NK-92 (cell line): Measurements from ENCODE around the gene TMEM255B.
"Not testable (repeated sequence)": the region's sequence is repeated elsewhere in the genome, so short reads cannot be mapped to it uniquely, and the experiment has no call there.

ENCODE experiments used
- DNase-seq: peaks from one replicate; lab custom pipeline; 2025; ENCODE audit not compliant: unreplicated experiment; lab: John Stamatoyannopoulos, UW

The TMEM255B gene

DNA sequence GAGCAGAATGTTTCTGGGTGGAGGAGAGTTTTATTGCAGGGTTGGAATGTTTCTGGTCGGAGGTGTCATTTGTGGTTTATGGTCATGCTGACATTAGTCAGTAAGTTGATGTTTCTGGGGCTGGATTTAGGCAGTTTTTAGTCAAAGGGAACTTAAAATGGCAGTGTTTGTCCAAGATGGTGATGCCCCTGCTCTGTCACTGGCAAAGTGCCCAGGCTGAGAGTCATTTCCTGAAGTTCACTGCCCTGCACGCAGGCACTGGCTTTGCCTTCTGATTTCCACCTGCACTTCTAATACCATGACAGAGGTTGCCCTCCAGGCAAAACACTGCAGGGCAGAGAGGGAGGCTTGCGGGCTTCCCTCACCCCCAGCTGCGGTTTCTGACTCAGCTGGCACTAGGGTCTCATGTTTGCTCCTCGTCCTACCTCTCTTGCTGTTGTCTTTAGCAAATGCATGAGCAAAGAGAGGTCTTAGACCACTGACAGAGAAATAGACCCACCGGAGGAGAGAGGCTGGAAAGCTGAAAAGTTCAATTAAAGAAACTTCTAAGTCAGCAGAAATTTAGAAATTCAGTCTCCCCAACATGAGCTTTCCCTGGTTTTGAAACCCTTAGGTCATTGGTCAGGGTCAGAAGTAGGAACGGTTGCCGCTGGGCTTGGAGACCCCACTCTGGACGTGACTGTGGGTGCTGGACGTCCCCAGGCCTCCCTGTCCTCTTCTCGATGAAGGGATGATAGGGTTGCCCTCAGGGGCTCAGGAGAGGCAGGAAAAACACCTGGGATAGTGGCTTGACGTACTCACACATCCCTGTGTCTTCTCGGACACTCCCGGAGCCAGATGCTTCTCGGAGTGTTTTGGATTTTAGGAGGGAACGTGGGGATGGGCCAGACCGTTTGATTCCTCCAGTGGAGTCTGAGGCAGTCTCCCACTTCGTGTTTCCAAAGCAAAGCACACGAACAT, 26.3 kb downstream of the TMEM255B start:
- no peak for DNase-seq

DNA sequence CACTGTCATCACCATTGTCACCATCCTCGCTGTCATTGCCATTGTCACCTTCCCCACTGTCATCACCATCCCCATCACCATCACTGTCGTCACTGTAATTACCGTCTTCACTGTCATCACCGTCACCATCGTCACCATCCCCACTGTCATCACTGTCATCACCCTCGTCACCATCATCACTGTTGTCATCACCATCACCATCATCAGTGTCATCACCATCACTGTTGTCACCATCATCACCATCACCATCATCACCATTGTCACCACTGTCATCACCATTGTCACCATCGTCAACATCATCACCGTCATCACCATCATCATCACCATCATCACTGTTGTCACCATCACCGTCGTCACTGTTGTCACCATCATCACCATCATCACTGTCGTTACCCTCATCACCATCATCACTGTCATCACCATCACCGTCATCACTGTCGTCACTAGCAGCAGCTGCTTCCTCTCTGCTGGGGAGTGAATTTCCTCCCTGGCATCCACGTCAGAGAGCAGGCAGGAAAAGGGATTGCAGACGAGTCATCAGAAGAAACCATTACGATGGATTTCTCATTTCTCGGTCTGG, 27.3 kb downstream of the TMEM255B start:
- no peak for DNase-seq

- no peak for DNase-seq
Observed at GRCh38 chr13:113787694-113788093, 28.7 kb downstream of the TMEM255B start.

DNA sequence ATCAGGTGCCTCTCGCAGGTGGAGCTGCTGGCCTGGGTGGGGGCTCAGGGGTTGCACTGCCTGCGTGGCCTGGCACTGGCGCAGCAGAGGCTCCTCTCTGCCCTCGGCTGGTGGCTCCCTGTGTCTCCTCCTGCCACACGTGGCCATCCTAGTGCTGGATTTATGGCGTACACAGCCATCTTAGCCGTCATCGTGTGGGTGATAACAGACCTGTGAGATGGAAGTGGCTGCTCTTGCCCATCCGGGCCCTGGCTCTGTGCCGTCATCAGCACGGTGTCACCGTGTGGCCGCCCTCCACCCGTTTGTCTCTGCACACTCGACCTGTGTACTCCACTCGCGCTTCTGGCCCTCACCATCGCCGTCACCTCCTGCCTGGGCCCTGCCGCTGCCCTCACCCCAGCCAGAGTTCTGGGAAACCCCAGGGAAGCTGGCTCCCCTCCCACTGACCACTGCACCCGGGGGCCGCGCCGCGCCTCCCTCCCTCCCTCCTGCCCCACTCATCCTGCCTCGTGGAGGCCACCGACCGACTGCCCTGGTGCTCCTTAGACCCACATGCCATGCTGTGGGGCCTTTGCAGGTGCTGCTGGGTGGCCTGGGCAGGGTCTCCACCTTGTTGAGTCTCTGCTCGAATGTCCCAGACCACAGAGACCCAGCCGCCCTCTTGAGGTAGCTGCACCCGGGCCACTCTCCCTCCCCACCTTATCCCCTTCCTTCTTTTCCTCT, 29.5 kb downstream of the TMEM255B start:
- DNase-seq = no peak

- no peak for DNase-seq
Observed at GRCh38 chr13:113789167-113789566, 30.1 kb downstream of the TMEM255B start.

DNA sequence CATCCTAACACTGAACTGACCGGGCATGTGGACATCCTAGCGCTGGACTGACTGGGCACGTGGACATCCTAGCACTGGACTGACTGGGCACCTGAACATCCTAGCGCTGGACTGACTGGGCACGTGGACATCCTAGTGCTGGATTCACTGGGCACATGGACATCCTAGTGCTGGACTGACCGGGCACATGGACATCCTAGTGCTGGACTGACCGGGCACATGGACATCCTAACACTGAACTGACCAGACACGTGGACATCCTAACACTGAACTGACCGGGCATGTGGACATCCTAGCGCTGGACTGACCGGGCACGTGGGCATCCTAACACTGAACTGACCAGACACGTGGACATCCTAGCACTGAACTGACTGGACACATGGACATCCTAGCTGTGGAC, 30.9 kb downstream of the TMEM255B start:
- not testable (repeated sequence) for DNase-seq

GRCh38 chr13:113791226-113791625, 32.2 kb downstream of the TMEM255B start:
- no peak for DNase-seq

GRCh38 chr13:113791761-113792160, 32.7 kb downstream of the TMEM255B start:
- no peak for DNase-seq

DNA sequence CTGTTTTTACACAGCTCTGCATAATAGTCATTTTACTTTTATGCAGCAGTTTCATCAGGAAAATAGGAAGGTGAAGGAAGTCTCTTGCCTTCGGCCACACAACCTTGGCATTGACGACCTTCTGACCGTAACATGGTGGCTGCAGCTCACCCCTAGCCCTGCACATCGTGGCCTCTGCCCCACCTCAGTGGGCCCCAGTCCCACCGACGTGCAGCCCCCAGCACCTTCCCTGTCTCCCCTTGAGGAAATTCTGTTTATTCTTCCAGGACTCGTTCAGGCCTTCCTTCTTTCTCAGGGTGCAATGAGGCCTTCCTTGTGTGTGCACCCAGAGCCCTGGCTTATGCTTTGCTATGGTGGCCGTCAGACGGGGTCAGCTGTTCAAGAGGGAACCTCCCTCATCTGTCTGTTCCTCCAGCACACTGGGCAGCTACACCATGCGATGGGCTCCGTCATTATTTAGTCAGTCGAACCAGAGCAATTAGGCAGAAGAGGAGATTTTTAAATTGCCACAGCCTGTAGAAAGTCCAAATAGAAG, 33.3 kb downstream of the TMEM255B start:
- no peak for DNase-seq

- no peak for DNase-seq
Observed at GRCh38 chr13:113792886-113793717, 34.1 kb downstream of the TMEM255B start.

DNA sequence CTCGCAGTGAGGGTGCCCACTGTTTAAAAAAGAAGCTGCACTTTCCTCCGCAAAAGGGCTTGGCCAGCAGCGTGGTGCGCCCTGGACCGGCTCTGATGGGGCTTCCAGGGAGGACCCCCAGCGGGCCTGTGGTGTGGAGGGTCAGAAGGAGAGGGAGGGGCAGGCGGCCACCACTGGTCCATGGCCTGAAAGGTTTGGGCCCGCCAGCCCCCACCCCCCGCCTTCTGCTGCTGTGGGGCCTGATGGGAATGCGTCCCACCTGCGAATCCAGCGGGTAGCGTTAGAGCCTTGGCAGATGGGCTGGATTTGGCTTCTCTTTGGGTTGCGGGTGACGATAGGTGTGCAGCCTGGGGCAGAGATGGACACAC, 34.7 kb downstream of the TMEM255B start:
- DNase-seq = no peak

DNA sequence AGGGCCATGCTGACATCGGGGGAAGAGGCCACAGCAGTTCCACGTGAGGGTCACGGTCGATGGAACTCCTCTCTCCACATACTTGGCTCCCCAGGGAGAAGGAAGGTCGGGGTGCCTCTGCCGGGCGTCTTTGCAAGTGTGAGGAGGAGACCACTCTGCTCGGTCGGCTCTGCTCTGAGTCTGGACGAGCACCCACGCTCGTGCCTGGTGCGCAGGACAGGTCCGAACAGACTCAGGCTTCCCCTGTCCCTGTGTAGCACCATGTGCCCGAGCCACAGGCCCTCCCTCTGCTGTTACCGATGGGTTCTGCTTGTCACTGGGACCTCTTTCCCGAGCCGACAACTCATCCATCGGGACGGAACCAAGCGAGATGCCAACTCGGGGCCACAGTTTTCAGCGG, 35.1 kb downstream of the TMEM255B start:
- no peak for DNase-seq

DNA sequence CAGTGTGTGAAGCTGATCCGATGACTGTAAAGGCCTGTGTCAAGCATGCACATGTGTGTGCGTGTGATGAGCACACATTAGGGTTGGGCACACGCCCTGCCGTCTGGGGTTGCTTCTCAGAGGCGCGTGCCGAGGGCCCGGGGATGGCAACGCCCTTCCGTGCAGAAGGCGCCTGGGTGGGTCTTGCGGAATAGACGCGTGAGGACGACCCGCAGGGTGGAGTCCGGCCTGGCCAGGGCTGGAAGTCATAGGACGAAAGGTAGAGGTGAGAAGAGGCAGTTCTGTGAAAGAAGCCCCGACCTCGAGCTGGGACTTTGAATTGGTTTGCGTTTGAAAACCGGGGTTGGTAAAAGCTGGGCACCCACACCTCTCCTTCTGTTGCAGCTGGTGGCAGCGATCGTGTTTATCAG, 35.7 kb downstream of the TMEM255B start:
- no peak for DNase-seq

DNA sequence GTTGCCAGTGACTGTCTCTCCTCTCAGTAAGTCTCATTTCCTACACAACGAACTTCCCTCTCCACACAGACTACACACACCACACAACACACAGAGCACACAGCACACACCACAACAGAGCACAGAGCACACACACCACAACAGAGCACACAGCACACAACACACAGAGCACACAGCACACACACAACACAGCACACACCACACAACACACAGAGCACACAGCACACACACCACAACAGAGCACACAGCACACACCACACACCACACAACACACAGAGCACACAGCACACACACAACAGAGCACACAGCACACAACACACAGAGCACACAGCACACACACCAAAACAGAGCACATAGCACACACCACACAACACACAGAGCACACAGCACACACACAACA, 36.3 kb downstream of the TMEM255B start:
- DNase-seq = not testable (repeated sequence)

DNA sequence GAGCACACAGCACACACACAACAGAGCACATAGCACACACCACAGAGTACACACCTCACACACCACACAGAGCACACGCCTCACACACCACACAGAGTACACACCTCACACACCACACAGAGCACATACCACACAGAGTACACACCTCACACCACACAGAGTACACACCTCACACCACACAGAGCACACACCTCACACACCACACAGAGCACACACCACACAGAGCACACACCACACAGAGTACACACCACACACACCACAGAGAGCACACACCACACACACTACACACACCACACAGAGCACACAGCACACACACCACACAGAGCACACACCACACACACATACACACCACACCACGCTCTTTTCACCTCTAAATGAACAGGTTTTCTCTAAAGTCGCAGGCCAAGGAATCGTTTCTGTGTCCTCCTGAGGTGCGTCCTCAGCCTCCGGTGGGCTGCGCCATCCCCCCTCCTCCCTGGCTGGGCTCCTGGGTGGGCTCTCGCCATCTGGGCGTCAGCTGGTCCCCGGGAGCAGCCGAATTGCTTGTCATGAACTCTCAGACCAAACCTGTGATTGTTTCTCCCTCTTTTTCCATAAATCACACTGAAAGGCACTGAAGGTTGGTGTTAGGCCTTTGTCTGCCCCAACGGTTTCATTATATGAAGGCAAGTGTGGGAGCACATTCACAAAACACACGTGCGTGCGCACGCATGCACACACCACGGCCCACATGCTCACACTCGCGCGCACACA, 37.4 kb downstream of the TMEM255B start:
- no peak for DNase-seq

GRCh38 chr13:113796964-113797676, 38.1 kb downstream of the TMEM255B start:
- DNase-seq = no peak

DNA sequence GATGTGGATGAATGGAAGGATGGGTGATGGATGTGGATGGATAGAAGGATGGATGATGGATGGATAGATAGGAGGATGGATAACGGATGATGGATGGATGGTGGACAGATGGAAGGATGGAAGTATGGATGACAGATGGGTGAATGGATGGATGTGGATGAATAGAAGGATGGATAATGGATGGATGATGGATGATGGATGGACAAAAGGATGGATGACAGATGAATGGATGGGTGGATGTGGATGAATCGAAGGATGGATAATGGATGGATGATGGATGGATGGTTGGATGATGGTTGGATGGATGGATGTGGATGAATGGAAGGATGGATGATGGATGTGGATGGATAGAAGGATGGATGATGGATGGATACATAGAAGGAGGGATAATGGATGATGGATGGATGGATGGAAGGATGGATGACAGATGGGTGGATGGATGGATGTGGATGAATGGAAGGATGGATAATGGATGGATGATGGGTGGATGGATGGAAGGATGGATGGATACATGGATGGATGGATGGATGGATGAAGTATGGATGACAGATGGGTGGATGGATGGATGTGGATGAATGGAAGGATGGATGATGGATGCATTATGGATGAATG, 39.3 kb downstream of the TMEM255B start:
- no peak for DNase-seq

DNA sequence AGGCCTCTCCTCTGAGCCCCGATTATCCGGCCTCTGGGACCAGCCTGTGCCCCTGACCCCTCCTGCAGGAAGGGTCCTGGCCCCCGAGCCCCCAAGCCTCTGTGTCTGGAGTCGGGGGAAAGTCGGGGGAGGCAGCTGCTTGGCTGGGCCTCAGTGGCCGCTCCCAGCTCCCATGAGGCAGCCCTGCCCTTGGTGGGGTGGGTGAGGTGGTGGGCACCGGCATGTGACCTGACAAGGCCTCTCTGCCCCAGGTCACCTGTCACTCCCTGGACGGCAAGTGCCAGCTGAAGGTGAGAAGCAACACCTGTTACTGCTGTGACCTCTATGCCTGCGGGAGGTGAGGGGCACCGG, 41.5 kb downstream of the TMEM255B start:
- DNase-seq = no peak
